WTC11 (cell line): ENCODE measurements around the gene BZW1. TPM values are rescaled to one million over a fixed set of nuclear protein-coding genes. Genes with fewer than 3 reads are reported as not detected.

Source experiments
- ATAC-seq: fragments of 200-7000 bp; cut with Tn5 transposase; 2 replicates; pipeline ENCODE4 v1.10.0; 2021; ENCODE audit warnings: mild to moderate bottlenecking, moderate library complexity
- CTCF ChIA-PET: fragments of 300-600 bp; sonication (Branson Sonifier 250); formaldehyde crosslinking; loops from one replicate; lab custom pipeline; 2021; ENCODE audit warnings: antibody characterized with exemption; lab: Charles Lee
- POLR2A ChIA-PET: fragments of 350-600 bp; sonication (Branson Sonifier 250); formaldehyde crosslinking; loops from one replicate; lab custom pipeline; 2021; ENCODE audit warnings: antibody characterized with exemption; lab: Charles Lee
- DNase-seq: peaks from one replicate; pipeline ENCODE4 v3.0.0; 2021; ENCODE audit warnings: low spot score
- H3K27ac Mint-ChIP-seq: 2 replicates; pipeline ENCODE4 v1.8.0; 2021; ENCODE audit warnings: mixed read lengths
- H3K27me3 Mint-ChIP-seq: 2 replicates; pipeline ENCODE4 v1.8.0; 2021; ENCODE audit warnings: low read depth, mild to moderate bottlenecking, moderate library complexity, mixed read lengths
- H3K36me3 Mint-ChIP-seq: 2 replicates; pipeline ENCODE4 v1.8.0; 2021; ENCODE audit warnings: mixed read lengths
- H3K4me1 Mint-ChIP-seq: 2 replicates; pipeline ENCODE4 v1.8.0; 2022; ENCODE audit warnings: mixed read lengths
- H3K4me3 Mint-ChIP-seq: 2 replicates; pipeline ENCODE4 v1.8.0; 2021; ENCODE audit warnings: mild to moderate bottlenecking, moderate library complexity, mixed read lengths
- H3K9me3 Mint-ChIP-seq: 2 replicates; pipeline ENCODE4 v1.8.0; 2021; ENCODE audit warnings: mixed read lengths
- ATF6 ChIP-seq: sonication (generic); formaldehyde crosslinking; IDR thresholded peaks from 2 replicates; pipeline ENCODE4 v1.8.1; 2023; ENCODE audit warnings: mild to moderate bottlenecking, missing genetic modification reagents
- CREM ChIP-seq: sonication (generic); formaldehyde crosslinking; IDR thresholded peaks from 2 replicates; pipeline ENCODE4 v1.8.1; 2022; ENCODE audit warnings: mild to moderate bottlenecking, missing genetic modification reagents, moderate library complexity
- E2F1 ChIP-seq: sonication (generic); formaldehyde crosslinking; IDR thresholded peaks from 2 replicates; pipeline ENCODE4 v1.8.0; 2022; ENCODE audit warnings: mild to moderate bottlenecking, missing genetic modification reagents
- E2F4 ChIP-seq: sonication (generic); formaldehyde crosslinking; IDR thresholded peaks from 2 replicates; pipeline ENCODE4 v1.8.1; 2022; ENCODE audit warnings: low read depth, mild to moderate bottlenecking, moderate library complexity, missing genetic modification reagents, borderline replicate concordance
- EMX1 ChIP-seq: fragments of 250-450 bp; sonication (Bioruptor Pico); IDR thresholded peaks from 2 replicates; pipeline ENCODE4 v1.8.0; 2021; ENCODE audit warnings: mild to moderate bottlenecking
- FOXJ3 ChIP-seq: sonication (generic); formaldehyde crosslinking; IDR thresholded peaks from 2 replicates; pipeline ENCODE4 v1.9.0; 2021; ENCODE audit warnings: missing genetic modification reagents, mild to moderate bottlenecking, borderline replicate concordance
- HMGXB4 ChIP-seq: sonication (generic); formaldehyde crosslinking; IDR thresholded peaks from 2 replicates; pipeline ENCODE4 v1.8.1; 2023; ENCODE audit warnings: mild to moderate bottlenecking, moderate library complexity, missing genetic modification reagents
- JUN ChIP-seq: sonication (generic); formaldehyde crosslinking; IDR thresholded peaks from 2 replicates; pipeline ENCODE4 v1.8.0; 2023; ENCODE audit warnings: mild to moderate bottlenecking, missing genetic modification reagents
- MXD4 ChIP-seq: fragments of 250-450 bp; sonication (Bioruptor Pico); IDR thresholded peaks from 2 replicates; pipeline ENCODE4 v1.8.0; 2021; ENCODE audit warnings: mild to moderate bottlenecking, moderate library complexity, borderline replicate concordance
- NFATC4 ChIP-seq: fragments of 250-450 bp; sonication (Bioruptor Pico); IDR thresholded peaks from 2 replicates; pipeline ENCODE4 v1.9.0; 2021; ENCODE audit warnings: mild to moderate bottlenecking
- NR1H2 ChIP-seq: sonication (generic); formaldehyde crosslinking; IDR thresholded peaks from 2 replicates; pipeline ENCODE4 v1.9.0; 2021; ENCODE audit warnings: mild to moderate bottlenecking, moderate library complexity, missing genetic modification reagents
- PRDM15 ChIP-seq: sonication (generic); formaldehyde crosslinking; IDR thresholded peaks from 2 replicates; pipeline ENCODE4 v1.8.0; 2022; ENCODE audit warnings: missing genetic modification reagents
- RELA ChIP-seq: sonication (generic); formaldehyde crosslinking; IDR thresholded peaks from 2 replicates; pipeline ENCODE4 v1.8.1; 2022; ENCODE audit warnings: missing genetic modification reagents, mild to moderate bottlenecking, borderline replicate concordance
- SP1 ChIP-seq: sonication (generic); formaldehyde crosslinking; conservative IDR thresholded peaks from 2 replicates; pipeline ENCODE4 v1.8.1; 2022; ENCODE audit warnings: missing genetic modification reagents
- ZBTB21 ChIP-seq: sonication (generic); formaldehyde crosslinking; IDR thresholded peaks from 2 replicates; pipeline ENCODE4 v1.8.1; 2023; ENCODE audit warnings: mild to moderate bottlenecking, missing genetic modification reagents, borderline replicate concordance
- ZBTB43 ChIP-seq: sonication (generic); formaldehyde crosslinking; IDR thresholded peaks from 2 replicates; pipeline ENCODE4 v1.8.1; 2023; ENCODE audit warnings: mild to moderate bottlenecking, missing genetic modification reagents
- ZMAT4 ChIP-seq: fragments of 250-450 bp; sonication (Bioruptor Pico); IDR thresholded peaks from 2 replicates; pipeline ENCODE4 v1.9.0; 2021; ENCODE audit warnings: mild to moderate bottlenecking
- ZNF219 ChIP-seq: sonication (generic); formaldehyde crosslinking; IDR thresholded peaks from 2 replicates; pipeline ENCODE4 v1.8.0; 2023; ENCODE audit warnings: missing genetic modification reagents, mild to moderate bottlenecking, borderline replicate concordance
- ZNF317 ChIP-seq: sonication (generic); formaldehyde crosslinking; IDR thresholded peaks from 2 replicates; pipeline ENCODE4 v1.8.1; 2023; ENCODE audit warnings: low read depth, mild to moderate bottlenecking, moderate library complexity, missing genetic modification reagents, borderline replicate concordance
- ZNF416 ChIP-seq: fragments of 250-450 bp; sonication (Bioruptor Pico); IDR thresholded peaks from 2 replicates; pipeline ENCODE4 v1.9.0; 2021; ENCODE audit warnings: mild to moderate bottlenecking, inconsistent platforms
- ZNF423 ChIP-seq: fragments of 250-450 bp; sonication (Bioruptor Pico); IDR thresholded peaks from 2 replicates; pipeline ENCODE4 v2.1.2; 2022; ENCODE audit warnings: mild to moderate bottlenecking, moderate library complexity
- ZNF671 ChIP-seq: fragments of 250-450 bp; sonication (Bioruptor Pico); IDR thresholded peaks from 2 replicates; pipeline ENCODE4 v1.8.0; 2021; ENCODE audit warnings: mild to moderate bottlenecking
- ZSCAN18 ChIP-seq: fragments of 250-450 bp; sonication (Bioruptor Pico); IDR thresholded peaks from 2 replicates; pipeline ENCODE4 v2.1.2; 2022; ENCODE audit warnings: mild to moderate bottlenecking, moderate library complexity
- total RNA-seq: library from RNA; stranded (reverse); gene quantifications from 3 replicates; pipeline ENCODE4 v1.2.3, GENCODE V29; 2021

The BZW1 gene
- total RNA-seq, 1 experiment from 2014 or later, result 255 TPM

- TF ChIP-seq RELA (CRISPR knock-in tag) (no peak), JUN (CRISPR knock-in tag) (no peak), NFATC4 (CRISPR knock-in tag) (no peak), NR1H2 (CRISPR knock-in tag) (no peak), MXD4 (CRISPR knock-in tag) (no peak), PRDM15 (CRISPR knock-in tag) (no peak), FOXJ3 (CRISPR knock-in tag) (no peak), CREM (CRISPR knock-in tag) (no peak), ZBTB43 (CRISPR knock-in tag) (no peak)
- TF ChIP-seq, all 79 proteins: peak for 0
Measured at GRCh38 chr2:200772620-200773019, 39.1 kb upstream of the BZW1 start (continued).

GRCh38 chr2:200773083-200773482 is 38.6 kb upstream of the BZW1 start:
- ATAC-seq, result no peak
- CTCF ChIA-PET, result no interaction called here
- Mint-ChIP-seq H3K27me3 (peaks cover 4% of the 10 kb centered on the region; the same call in 1 of the 2 replicates), H3K4me3 (no peak overlapping the region), H3K36me3 (no peaks in the 10 kb centered on the region), H3K9me3 (peaks cover 12% of the 10 kb centered on the region), H3K4me1 (peaks cover 14% of the 10 kb centered on the region), H3K27ac (no peak overlapping the region)
- DNase-seq, result no peak
- POLR2A ChIA-PET, result no interaction called here
- TF ChIP-seq FOXJ3 (CRISPR knock-in tag), result no peak
- no peak for TF ChIP-seq ZNF423 (CRISPR knock-in tag)
- TF ChIP-seq E2F1 (CRISPR knock-in tag), result no peak
- no peak for TF ChIP-seq ZNF416 (CRISPR knock-in tag)
- no peak for TF ChIP-seq ZMAT4 (CRISPR knock-in tag)
- TF ChIP-seq HMGXB4 (CRISPR knock-in tag), result no peak
- no peak for TF ChIP-seq EMX1 (CRISPR knock-in tag)
- no peak for TF ChIP-seq ZBTB21 (CRISPR knock-in tag)
- no peak for TF ChIP-seq ATF6 (CRISPR knock-in tag)
- no peak for TF ChIP-seq E2F4 (CRISPR knock-in tag)
- no peak for TF ChIP-seq ZNF671 (CRISPR knock-in tag)
- TF ChIP-seq SP1 (CRISPR knock-in tag), result no peak
- TF ChIP-seq ZNF317, result no peak
- no peak for TF ChIP-seq MXD4 (CRISPR knock-in tag)
- no peak for TF ChIP-seq ZNF219
- no peak for TF ChIP-seq ZSCAN18 (CRISPR knock-in tag)
